Suprapubic skin (tissue), 3 donors: ENCODE data around the gene WWOX.

ENCODE experiments used
- POLR2AphosphoS5 ChIP-seq, 3 donors: sonication (generic); formaldehyde crosslinking; IDR thresholded peaks; one replicate each; pipeline ENCODE4 v1.6.1; 2017; ENCODE audit warnings: antibody characterized with exemption in 3 of 3
- TF ChIP-seq, protein P1 (sequence below), 2 donors: fragments of 200-600 bp in 1 of 2; fragments of 450-650 bp in 1 of 2; sonication (generic) in 1 of 2; IDR thresholded peaks; one replicate each; pipeline ENCODE4 v1.5.1; 2016 to 2019; ENCODE audit warnings: antibody characterized with exemption in 2 of 2, mild to moderate bottlenecking in 1 of 2, moderate library complexity in 1 of 2

DNA sequence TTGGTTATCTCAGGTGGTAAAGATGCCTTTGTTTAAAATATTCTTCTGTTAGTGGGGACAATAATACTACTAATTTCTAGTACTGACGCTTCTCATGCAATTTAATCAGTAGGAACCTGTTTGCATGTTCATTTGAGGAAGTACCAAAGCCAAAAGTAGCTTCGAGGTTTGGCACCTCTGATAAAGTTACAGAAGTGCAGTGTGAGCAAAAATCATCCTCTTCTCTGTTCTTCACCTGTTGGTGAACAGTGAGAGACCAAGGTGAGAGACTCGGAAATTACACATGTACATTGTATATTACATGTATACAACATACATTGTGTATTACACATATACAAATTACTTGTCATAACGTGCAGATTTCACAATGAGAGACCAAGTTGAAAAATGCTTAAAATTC, 1096.5 kb downstream of the WWOX start:
- no peak for TF ChIP-seq POLR2AphosphoS5 (IDR thresholded peaks at IDR 0.05)
- TF ChIP-seq, protein P1, sequence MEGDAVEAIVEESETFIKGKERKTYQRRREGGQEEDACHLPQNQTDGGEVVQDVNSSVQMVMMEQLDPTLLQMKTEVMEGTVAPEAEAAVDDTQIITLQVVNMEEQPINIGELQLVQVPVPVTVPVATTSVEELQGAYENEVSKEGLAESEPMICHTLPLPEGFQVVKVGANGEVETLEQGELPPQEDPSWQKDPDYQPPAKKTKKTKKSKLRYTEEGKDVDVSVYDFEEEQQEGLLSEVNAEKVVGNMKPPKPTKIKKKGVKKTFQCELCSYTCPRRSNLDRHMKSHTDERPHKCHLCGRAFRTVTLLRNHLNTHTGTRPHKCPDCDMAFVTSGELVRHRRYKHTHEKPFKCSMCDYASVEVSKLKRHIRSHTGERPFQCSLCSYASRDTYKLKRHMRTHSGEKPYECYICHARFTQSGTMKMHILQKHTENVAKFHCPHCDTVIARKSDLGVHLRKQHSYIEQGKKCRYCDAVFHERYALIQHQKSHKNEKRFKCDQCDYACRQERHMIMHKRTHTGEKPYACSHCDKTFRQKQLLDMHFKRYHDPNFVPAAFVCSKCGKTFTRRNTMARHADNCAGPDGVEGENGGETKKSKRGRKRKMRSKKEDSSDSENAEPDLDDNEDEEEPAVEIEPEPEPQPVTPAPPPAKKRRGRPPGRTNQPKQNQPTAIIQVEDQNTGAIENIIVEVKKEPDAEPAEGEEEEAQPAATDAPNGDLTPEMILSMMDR (IDR thresholded peaks at IDR 0.05), result no peak
